GM12864 (cell line): ENCODE results near the gene RBM25.

Experiments
- DNase-seq: peaks from one replicate; pipeline ENCODE4 v3.0.0-alpha.2; 2011; ENCODE audit warnings: low read depth
- H3K4me3 ChIP-seq: 2 replicates; pipeline ENCODE4 v1.5.1; 2011; ENCODE audit warnings: mild to moderate bottlenecking, low read depth, low read length, control low read depth
- TF ChIP-seq, protein P1 (sequence below): IDR thresholded peaks from 2 replicates; pipeline ENCODE4 v1.5.1; 2011; ENCODE audit warnings: low read depth, mild to moderate bottlenecking, moderate library complexity, low read length, control low read depth, inconsistent platforms; ENCODE audit errors: missing control alignments

The RBM25 gene

DNA sequence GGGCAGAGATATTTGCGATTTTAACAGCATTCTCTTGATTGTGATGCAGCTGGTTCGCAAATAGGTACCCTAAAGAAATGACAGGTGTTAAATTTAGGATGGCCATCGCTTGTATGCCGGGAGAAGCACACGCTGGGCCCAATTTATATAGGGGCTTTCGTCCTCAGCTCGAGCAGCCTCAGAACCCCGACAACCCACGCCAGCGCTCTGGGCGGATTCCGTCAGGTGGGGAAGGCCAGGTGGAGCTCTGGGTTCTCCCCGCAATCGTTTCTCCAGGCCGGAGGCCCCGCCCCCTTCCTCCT, 77.7 kb downstream of the RBM25 start:
- TF ChIP-seq, protein P1, sequence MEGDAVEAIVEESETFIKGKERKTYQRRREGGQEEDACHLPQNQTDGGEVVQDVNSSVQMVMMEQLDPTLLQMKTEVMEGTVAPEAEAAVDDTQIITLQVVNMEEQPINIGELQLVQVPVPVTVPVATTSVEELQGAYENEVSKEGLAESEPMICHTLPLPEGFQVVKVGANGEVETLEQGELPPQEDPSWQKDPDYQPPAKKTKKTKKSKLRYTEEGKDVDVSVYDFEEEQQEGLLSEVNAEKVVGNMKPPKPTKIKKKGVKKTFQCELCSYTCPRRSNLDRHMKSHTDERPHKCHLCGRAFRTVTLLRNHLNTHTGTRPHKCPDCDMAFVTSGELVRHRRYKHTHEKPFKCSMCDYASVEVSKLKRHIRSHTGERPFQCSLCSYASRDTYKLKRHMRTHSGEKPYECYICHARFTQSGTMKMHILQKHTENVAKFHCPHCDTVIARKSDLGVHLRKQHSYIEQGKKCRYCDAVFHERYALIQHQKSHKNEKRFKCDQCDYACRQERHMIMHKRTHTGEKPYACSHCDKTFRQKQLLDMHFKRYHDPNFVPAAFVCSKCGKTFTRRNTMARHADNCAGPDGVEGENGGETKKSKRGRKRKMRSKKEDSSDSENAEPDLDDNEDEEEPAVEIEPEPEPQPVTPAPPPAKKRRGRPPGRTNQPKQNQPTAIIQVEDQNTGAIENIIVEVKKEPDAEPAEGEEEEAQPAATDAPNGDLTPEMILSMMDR, result no peak
- peak overlapping the region; percentile 70 for H3K4me3 ChIP-seq
- DNase-seq, result no peak

DNA sequence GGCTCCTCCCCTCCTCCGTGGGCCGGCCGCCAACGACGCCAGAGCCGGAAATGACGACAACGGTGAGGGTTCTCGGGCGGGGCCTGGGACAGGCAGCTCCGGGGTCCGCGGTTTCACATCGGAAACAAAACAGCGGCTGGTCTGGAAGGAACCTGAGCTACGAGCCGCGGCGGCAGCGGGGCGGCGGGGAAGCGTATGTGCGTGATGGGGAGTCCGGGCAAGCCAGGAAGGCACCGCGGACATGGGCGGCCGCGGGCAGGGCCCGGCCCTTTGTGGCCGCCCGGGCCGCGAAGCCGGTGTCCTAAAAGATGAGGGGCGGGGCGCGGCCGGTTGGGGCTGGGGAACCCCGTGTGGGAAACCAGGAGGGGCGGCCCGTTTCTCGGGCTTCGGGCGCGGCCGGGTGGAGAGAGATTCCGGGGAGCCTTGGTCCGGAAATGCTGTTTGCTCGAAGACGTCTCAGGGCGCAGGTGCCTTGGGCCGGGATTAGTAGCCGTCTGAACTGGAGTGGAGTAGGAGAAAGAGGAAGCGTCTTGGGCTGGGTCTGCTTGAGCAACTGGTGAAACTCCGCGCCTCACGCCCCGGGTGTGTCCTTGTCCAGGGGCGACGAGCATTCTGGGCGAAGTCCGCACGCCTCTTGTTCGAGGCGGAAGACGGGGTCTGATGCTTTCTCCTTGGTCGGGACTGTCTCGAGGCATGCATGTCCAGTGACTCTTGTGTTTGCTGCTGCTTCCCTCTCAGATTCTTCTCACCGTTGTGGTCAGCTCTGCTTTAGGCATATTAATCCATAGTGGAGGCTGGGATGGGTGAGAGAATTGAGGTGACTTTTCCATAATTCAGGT, 78.3 kb downstream of the RBM25 start, which contains the start of gene PSEN1:
Gene PSEN1 (plus strand): TSS at position 121 of the 839 bp plus-strand sequence. CDS start 11,513 bp downstream, outside the sequence.
- peak; percentile 89 for DNase-seq
- H3K4me3 ChIP-seq, result peak within 1 kb of the TSS; percentile 70
- TF ChIP-seq, protein P1, result no peak

DNA sequence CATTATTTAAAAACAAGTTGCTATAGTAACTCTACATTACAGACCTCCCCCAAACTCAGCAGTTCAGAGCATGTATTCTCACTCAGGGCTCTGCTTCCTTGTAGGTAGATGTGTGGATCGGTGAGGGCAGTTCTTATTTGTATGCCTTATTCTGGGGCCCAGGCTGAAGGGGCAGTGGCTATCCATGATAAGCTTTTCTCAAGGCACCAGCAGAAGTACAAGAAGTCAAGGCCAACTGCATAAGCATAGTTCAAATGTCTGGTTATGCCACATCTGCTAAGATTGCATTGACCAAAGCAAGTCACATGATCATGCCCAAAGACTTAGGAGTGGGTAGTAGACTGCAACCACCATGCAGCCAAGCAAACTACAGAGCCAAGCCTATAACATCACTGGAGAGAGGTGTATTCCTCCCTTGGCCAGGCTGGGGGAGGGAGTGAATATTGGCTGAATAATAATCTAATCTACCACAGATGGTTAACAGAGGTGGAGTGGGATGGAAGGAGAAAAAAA, 82.5 kb downstream of the RBM25 start:
- TF ChIP-seq, protein P1, result no peak
- no peak overlapping the region for H3K4me3 ChIP-seq
- no peak for DNase-seq

DNA sequence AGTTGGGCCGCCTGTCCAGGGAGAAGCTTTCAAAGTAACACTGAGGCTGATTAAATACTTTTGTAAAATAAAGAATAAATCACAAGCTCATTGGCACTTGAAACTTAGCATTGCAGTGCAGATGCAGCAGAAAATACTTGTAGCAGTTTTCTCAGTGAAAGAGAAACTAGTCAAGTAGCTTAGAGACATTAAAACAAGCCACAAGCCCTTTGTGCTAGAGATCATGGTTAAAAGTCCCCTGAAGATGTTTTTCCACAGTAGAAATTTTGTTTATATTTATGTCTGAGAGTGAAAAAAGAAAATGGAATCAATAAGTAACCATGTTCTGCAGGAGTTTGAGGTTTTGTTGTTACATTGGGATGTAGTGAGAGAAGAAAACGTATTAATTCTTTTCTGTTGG, 83.9 kb downstream of the RBM25 start:
- H3K4me3 ChIP-seq, result no peak overlapping the region
- no peak for DNase-seq
- TF ChIP-seq, protein P1, result no peak

DNA sequence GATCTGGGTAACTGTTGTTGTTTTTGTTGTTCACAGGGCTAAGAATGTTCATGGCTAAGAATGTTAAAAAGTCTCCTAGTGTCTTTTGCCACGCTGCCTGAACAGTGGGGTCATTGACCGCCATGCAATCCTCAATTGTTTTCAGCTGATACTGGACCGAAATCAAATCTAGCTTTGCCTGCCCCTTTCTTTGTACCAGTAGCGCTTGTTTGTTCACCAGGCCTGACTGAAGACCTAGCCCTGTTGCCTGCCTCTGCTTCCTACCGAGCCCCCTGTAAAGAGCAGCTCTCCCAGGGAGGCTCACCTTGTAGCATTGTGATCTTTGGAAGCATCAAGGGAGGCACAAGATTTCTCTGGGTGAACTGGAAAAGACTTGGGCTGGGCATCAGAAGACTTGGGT, 84.7 kb downstream of the RBM25 start:
- no peak overlapping the region for H3K4me3 ChIP-seq
- TF ChIP-seq, protein P1, result no peak
- no peak for DNase-seq

DNA sequence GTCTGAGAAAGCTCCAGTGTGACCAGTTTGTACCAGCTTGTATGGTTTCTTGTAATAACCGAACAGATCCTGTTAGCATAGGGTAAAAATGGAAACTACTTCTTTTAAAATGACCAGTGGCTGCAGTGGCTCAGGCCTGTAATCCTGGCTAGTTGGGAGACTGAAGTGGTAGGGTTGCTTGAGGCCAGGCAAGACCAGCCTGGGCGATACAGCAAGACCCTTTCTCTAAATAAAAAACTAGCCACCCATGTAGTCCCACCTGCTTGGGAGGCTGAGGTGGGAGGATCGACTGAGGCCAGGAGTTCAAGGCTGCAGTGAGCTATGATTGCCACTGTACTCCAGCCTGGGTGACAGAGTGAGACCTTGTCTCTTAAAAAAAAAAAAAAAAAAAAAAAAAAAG, 85.3 kb downstream of the RBM25 start:
- TF ChIP-seq, protein P1, result no peak
- DNase-seq, result no peak
- no peak overlapping the region for H3K4me3 ChIP-seq

DNA sequence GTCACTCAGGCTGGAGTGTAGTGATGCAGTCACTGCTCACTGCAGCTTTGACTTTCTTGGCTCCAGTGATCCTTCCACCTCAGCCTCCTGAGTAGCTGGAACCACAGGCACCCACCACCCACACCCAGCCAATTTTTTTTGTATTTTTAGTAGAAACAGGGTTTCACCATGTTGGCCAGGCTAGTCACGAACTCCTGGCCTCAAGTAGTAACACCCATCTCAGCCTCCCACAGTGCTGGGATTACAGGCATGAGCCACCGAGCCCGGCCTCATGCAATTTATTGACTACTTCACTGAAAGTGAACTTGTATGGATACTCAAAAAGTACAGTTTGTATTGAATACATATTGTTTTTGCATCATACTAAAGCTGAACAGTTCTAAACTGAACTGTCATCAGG, 87.0 kb downstream of the RBM25 start:
- H3K4me3 ChIP-seq, result no peak overlapping the region
- no peak for DNase-seq
- TF ChIP-seq, protein P1, result no peak
